Fibroblast of villous mesenchyme (primary cell): ENCODE data around the gene DNM3. TPM values are rescaled to one million over a fixed set of nuclear protein-coding genes. Genes with fewer than 3 reads are reported as not detected.

Experiments used
- DNase-seq: peaks from one replicate; pipeline ENCODE4 v3.0.0-alpha.2; 2010; ENCODE audit warnings: low read depth
- H3K4me3 ChIP-seq: 2 replicates; pipeline ENCODE4 v1.5.1; 2011; ENCODE audit warnings: low read depth, mild to moderate bottlenecking, low read length
- CTCF ChIP-seq: IDR thresholded peaks from 2 replicates; pipeline ENCODE4 v1.5.1; 2012; ENCODE audit warnings: low read depth, mild to moderate bottlenecking, low read length; ENCODE audit not compliant: insufficient read depth
- total RNA-seq: library from RNA; depleted of rRNA; stranded (reverse); fragments of >200 nt; gene quantifications from 2 replicates; pipeline ENCODE4 v1.2.3, GENCODE V29; 2012

The DNM3 gene
- total RNA-seq, 1 donor = 2.2 TPM

GRCh38 chr1:172246521-172247390 lies 405.5 kb downstream of the DNM3 start:
- peak; percentile 3 for DNase-seq
- no peak for TF ChIP-seq CTCF
- H3K4me3 ChIP-seq = no peak overlapping the region

- DNase-seq = no peak
- no peak for TF ChIP-seq CTCF
- H3K4me3 ChIP-seq = no peak overlapping the region
These were observed 410.2 kb downstream of the DNM3 start for GRCh38 chr1:172251486-172251885.

GRCh38 chr1:172252321-172252720 lies 411.0 kb downstream of the DNM3 start:
- TF ChIP-seq CTCF = no peak
- no peak overlapping the region for H3K4me3 ChIP-seq
- DNase-seq = no peak

GRCh38 chr1:172252958-172253357 lies 411.7 kb downstream of the DNM3 start:
- no peak overlapping the region for H3K4me3 ChIP-seq
- DNase-seq = no peak
- TF ChIP-seq CTCF = no peak

- H3K4me3 ChIP-seq = no peak overlapping the region
- TF ChIP-seq CTCF = no peak
- peak; percentile 90 for DNase-seq
These were observed 413.4 kb downstream of the DNM3 start for GRCh38 chr1:172254521-172255222.

- no peak overlapping the region for H3K4me3 ChIP-seq
- no peak for TF ChIP-seq CTCF
- DNase-seq = no peak
These were observed 413.9 kb downstream of the DNM3 start for GRCh38 chr1:172255223-172255560.
